Measurements from ENCODE around the gene DLG2.

- TF ChIP-seq CTCF (IDR thresholded peaks at IDR 0.05; ENCODE audit: extremely low read depth in 1 of 2, insufficient read depth in 1 of 2, low read depth in 1 of 2, low read length in 2 of 2) (no peak), POLR2AphosphoS5 (IDR thresholded peaks at IDR 0.05; ENCODE audit: insufficient read depth, low read depth, low read length) (no peak), POLR2A (IDR thresholded peaks at IDR 0.05; ENCODE audit: low read depth, low read length) (no peak), MAX (IDR thresholded peaks at IDR 0.05; ENCODE audit: insufficient read depth, insufficient read length) (no peak)
Measured at GRCh38 chr11:83649528-83649855, 1977.7 kb downstream of the DLG2 start.
